Measurements from ENCODE around the gene ABCF3.

GRCh38 chr3:184174646-184175492 is 11.1 kb upstream of the ABCF3 start, which contains the start of gene AP2M1:
- TF ChIP-seq CTCF (IDR thresholded peaks at IDR 0.05; ENCODE audit: insufficient read depth, low read length, poor library complexity, severe bottlenecking) (no peak), EZH2phosphoT487 (conservative IDR thresholded peaks at IDR 0.05; ENCODE audit: low read length) (no peak)
